Common myeloid progenitor, CD34-positive (primary cell): Measurements from ENCODE around the gene DSC1. TPM values are rescaled to one million over a fixed set of nuclear protein-coding genes. Genes with fewer than 3 reads are reported as not detected.

ENCODE experiments used
- CTCF ChIA-PET: fragments of 350-600 bp; sonication (Branson Sonifier 250); formaldehyde crosslinking; loops from one replicate; lab custom pipeline; 2021; ENCODE audit warnings: antibody characterized with exemption; lab: Charles Lee
- POLR2A ChIA-PET: fragments of 350-600 bp; sonication (Branson Sonifier 250); formaldehyde crosslinking; loops from one replicate; lab custom pipeline; 2021; ENCODE audit warnings: antibody characterized with exemption; lab: Charles Lee
- DNase-seq, 3 donors: peaks; one replicate each; pipeline versions ENCODE4 v3.0.0 to v3.0.0-alpha.2; 2013
- H3K27ac ChIP-seq, 2 experiments: 1 replicate in 1 of 2; 2 replicates in 1 of 2; pipeline ENCODE4 v1.7.0; 2013; ENCODE audit warnings: inconsistent platforms in 2 of 2, low read length in 2 of 2, mild to moderate bottlenecking in 2 of 2, low read depth in 1 of 2, moderate library complexity in 1 of 2; ENCODE audit not compliant: severe bottlenecking in 2 of 2, insufficient read depth in 1 of 2, poor library complexity in 1 of 2
- H3K27me3 ChIP-seq, 5 experiments: replicated peaks in 2 of 5; 1 replicate in 3 of 5; 2 replicates in 2 of 5; pipeline versions ENCODE4 v1.6.1 to v1.7.0; 2013; ENCODE audit warnings: low read length in 4 of 5, mild to moderate bottlenecking in 2 of 5, moderate library complexity in 2 of 5, inconsistent platforms in 1 of 5; ENCODE audit not compliant: insufficient read depth in 5 of 5, control insufficient read depth in 4 of 5
- H3K36me3 ChIP-seq, 4 experiments: 1 replicate in 2 of 4; 2 replicates in 2 of 4; pipeline versions ENCODE4 v1.6.1 to v1.7.0; 2013; ENCODE audit warnings: low read length in 3 of 4, control low read depth in 1 of 4, mild to moderate bottlenecking in 1 of 4; ENCODE audit not compliant: control insufficient read depth in 4 of 4, insufficient read depth in 4 of 4
- H3K4me1 ChIP-seq, 4 experiments: 1 replicate in 3 of 4; 2 replicates in 1 of 4; pipeline versions ENCODE4 v1.6.1 to v1.7.1; 2013; ENCODE audit warnings: low read length in 3 of 4, mild to moderate bottlenecking in 3 of 4, control low read depth in 1 of 4, inconsistent platforms in 1 of 4, moderate library complexity in 1 of 4; ENCODE audit not compliant: control insufficient read depth in 4 of 4, insufficient read depth in 4 of 4; ENCODE audit errors: control extremely low read depth in 1 of 4
- H3K4me3 ChIP-seq, 7 experiments: 1 replicate in 4 of 7; 2 replicates in 3 of 7; pipeline versions ENCODE4 v1.5.1 to v1.7.0; 2013; ENCODE audit warnings: mild to moderate bottlenecking in 7 of 7, low read length in 6 of 7, moderate library complexity in 6 of 7, inconsistent platforms in 2 of 7, low read depth in 2 of 7, control low read depth in 1 of 7; ENCODE audit not compliant: insufficient read depth in 4 of 7, control insufficient read depth in 1 of 7; ENCODE audit errors: extremely low read depth in 1 of 7
- H3K9me3 ChIP-seq, 5 experiments: 1 replicate in 4 of 5; 2 replicates in 1 of 5; pipeline versions ENCODE4 v1.6.1 to v1.7.1; 2013; ENCODE audit warnings: low read length in 4 of 5, mild to moderate bottlenecking in 2 of 5, inconsistent platforms in 1 of 5, low read depth in 1 of 5, moderate library complexity in 1 of 5; ENCODE audit not compliant: control insufficient read depth in 4 of 5, insufficient read depth in 2 of 5; ENCODE audit errors: control extremely low read depth in 1 of 5
- WGBS: methylation state at CpG from one replicate; pipeline ENCODE4 v1.1.5; 2013; ENCODE audit not compliant: insufficient coverage; 5-methylcytosine and 5-hydroxymethylcytosine counted together
- polyA plus RNA-seq: library from polyadenylated mRNA; unstranded; fragments of 120-200 nt; gene quantifications from one replicate; pipeline ENCODE4 v1.2.1, GENCODE V29; 2013

DSC1 gene
- polyA plus RNA-seq: not detected

GRCh38 chr18:31162825-31163435 is at the start of gene DSC1:
DSC1 (minus strand) TSS chr18:31162856; CDS start chr18:31162594, 262 bp downstream.
- peak in 2 of 3 donors; percentile 0 to 17 for DNase-seq
- Histone ChIP-seq H3K36me3 (no peaks in the 10 kb centered on the region), H3K4me1 (no peaks in the 10 kb centered on the region), H3K27me3 (no peaks in the 10 kb centered on the region), H3K4me3 (no peak within 1 kb of the TSS), H3K9me3 (peaks cover 0 to 2% (median 0%) of the 10 kb centered on the region in 5 experiments), H3K27ac (no peak within 1 kb of the TSS)
- WGBS: 77% methylated on average over 5 of the region's 5 CpGs
- POLR2A ChIA-PET: no interaction called here
- CTCF ChIA-PET: interaction anchor here (0.8 kb wide), 1 partner anchor 23 kb away, joined by 4 read pairs; no protein-coding TSS in a partner anchor

- H3K9me3 ChIP-seq: no peaks in the 10 kb centered on the region
- no peaks in the 10 kb centered on the region for H3K36me3 ChIP-seq
- DNase-seq: no peak
- H3K27me3 ChIP-seq: no peaks in the 10 kb centered on the region
- CTCF ChIA-PET: no interaction called here
- WGBS: no CpG with 5 or more reads among the region's 1 CpG
- POLR2A ChIA-PET: interaction anchor here (0.6 kb wide), 1 partner anchor 77 kb away, joined by 4 read pairs; no protein-coding TSS in a partner anchor
- H3K27ac ChIP-seq: no peak overlapping the region
- no peak overlapping the region for H3K4me3 ChIP-seq
- H3K4me1 ChIP-seq: peaks cover 0 to 9% (median under 1%) of the 10 kb centered on the region in 4 experiments
Measured at GRCh38 chr18:31211047-31211446, 48.4 kb upstream of the DSC1 start.

- ChIA-PET POLR2A (interaction anchor here (0.5 to 0.8 kb wide), 2 partner anchors 83 to 942 kb away, joined by 3 to 4 read pairs; no protein-coding TSS in a partner anchor), CTCF (interaction anchor here (0.6 kb wide), 1 partner anchor 1333 kb away, joined by 3 read pairs; no protein-coding TSS in a partner anchor)
Measured at GRCh38 chr18:31209041-31209440, 46.4 kb upstream of the DSC1 start.

GRCh38 chr18:31207391-31207790 is 44.7 kb upstream of the DSC1 start:
- Histone ChIP-seq H3K27ac (no peak overlapping the region), H3K4me3 (no peak overlapping the region), H3K36me3 (no peaks in the 10 kb centered on the region), H3K4me1 (peaks cover 2 to 20% (median 6%) of the 10 kb centered on the region in 4 experiments), H3K9me3 (no peaks in the 10 kb centered on the region), H3K27me3 (no peaks in the 10 kb centered on the region)
- CTCF ChIA-PET: no interaction called here
- 100% methylated on average over 3 of the region's 6 CpGs for WGBS
- POLR2A ChIA-PET: no interaction called here
- no peak for DNase-seq

More at GRCh38 chr18:31209041-31209440, 46.4 kb upstream of the DSC1 start:
- no peaks in the 10 kb centered on the region for H3K9me3 ChIP-seq
- H3K27ac ChIP-seq: no peak overlapping the region
- H3K4me1 ChIP-seq: peaks cover 0 to 11% (median under 1%) of the 10 kb centered on the region in 4 experiments
- no peaks in the 10 kb centered on the region for H3K27me3 ChIP-seq
- WGBS: 100% methylated on average over 2 of the region's 4 CpGs
- H3K4me3 ChIP-seq: no peak overlapping the region
- no peaks in the 10 kb centered on the region for H3K36me3 ChIP-seq
- no peak for DNase-seq

- 28% methylated on average over 4 of the region's 11 CpGs for WGBS
- peak overlapping the region in 2 of 7 experiments; percentile 18 to 45 for H3K4me3 ChIP-seq
- ChIA-PET POLR2A (no interaction called here), CTCF (no interaction called here)
- peaks cover 2 to 20% (median 6%) of the 10 kb centered on the region in 4 experiments for H3K4me1 ChIP-seq
- no peaks in the 10 kb centered on the region for H3K27me3 ChIP-seq
- no peaks in the 10 kb centered on the region for H3K36me3 ChIP-seq
- no peaks in the 10 kb centered on the region for H3K9me3 ChIP-seq
- peak; percentile 53 to 78 (median 70) for DNase-seq
- H3K27ac ChIP-seq: no peak overlapping the region
Measured at GRCh38 chr18:31206787-31207381, 44.2 kb upstream of the DSC1 start.

- POLR2A ChIA-PET: no interaction called here
- Histone ChIP-seq H3K27ac (no peak overlapping the region), H3K4me3 (no peak overlapping the region), H3K27me3 (no peaks in the 10 kb centered on the region), H3K4me1 (peaks cover 2 to 20% (median 6%) of the 10 kb centered on the region in 4 experiments), H3K9me3 (no peaks in the 10 kb centered on the region), H3K36me3 (no peaks in the 10 kb centered on the region)
- CTCF ChIA-PET: no interaction called here
- DNase-seq: no peak
- WGBS: 100% methylated on average over 1 of the region's 5 CpGs
Measured at GRCh38 chr18:31206071-31206470, 43.4 kb upstream of the DSC1 start.

- ChIA-PET POLR2A (no interaction called here), CTCF (no interaction called here)
- Histone ChIP-seq H3K4me1 (peaks cover 2 to 20% (median 6%) of the 10 kb centered on the region in 4 experiments), H3K4me3 (no peak overlapping the region), H3K27me3 (no peaks in the 10 kb centered on the region), H3K27ac (no peak overlapping the region), H3K36me3 (no peaks in the 10 kb centered on the region), H3K9me3 (no peaks in the 10 kb centered on the region)
- no peak for DNase-seq
- WGBS: no CpG with 5 or more reads among the region's 2 CpGs
Measured at GRCh38 chr18:31205273-31205672, 42.6 kb upstream of the DSC1 start.
